H1 (cell line): Measurements from ENCODE around the gene CREB3. TPM values are rescaled to one million over a fixed set of nuclear protein-coding genes. Genes with fewer than 3 reads are reported as not detected.

Experiments
- E2F6 ChIP-seq: IDR thresholded peaks from 2 replicates; pipeline ENCODE4 v1.6.1; 2012; ENCODE audit warnings: inconsistent platforms
- EGR1 ChIP-seq: IDR thresholded peaks from 2 replicates; pipeline ENCODE4 v1.6.1; 2011; ENCODE audit warnings: low read depth, low read length, borderline replicate concordance
- HDAC2 ChIP-seq, 2 experiments: fragments of 300-600 bp in 1 of 2; sonication (generic) in 1 of 2; IDR thresholded peaks; 2 replicates each; pipeline ENCODE4 v1.6.1; 2011 to 2012; ENCODE audit warnings: low read depth in 2 of 2, low read length in 2 of 2, mild to moderate bottlenecking in 2 of 2, moderate library complexity in 2 of 2, borderline replicate concordance in 1 of 2, inconsistent platforms in 1 of 2
- JUN ChIP-seq: IDR thresholded peaks from 2 replicates; pipeline ENCODE4 v1.6.1; 2011; ENCODE audit warnings: low read depth, mild to moderate bottlenecking, improper control_type of control experiment, low read length
- polyA plus RNA-seq, 7 experiments: library from polyadenylated mRNA; depleted of rRNA in 3 of 7; stranded (reverse) in 5 of 7; unstranded in 2 of 7; fragments of >200 nt in 5 of 7; fragments of 200-250 nt in 2 of 7; gene quantifications; 1 replicate in 5 of 7; 2 replicates in 1 of 7; 4 replicates in 1 of 7; pipeline versions ENCODE4 v1.2.1 to v1.2.3, GENCODE V29; 2011 to 2013; ENCODE audit warnings: missing spikeins in 2 of 7, mixed read lengths in 2 of 7
- total RNA-seq: library from RNA; stranded (reverse); fragmentation: NEBNext Ultra II Directional; extraction: Animal tissue kit (Norgen Biotek cat#: 25700); gene quantifications from 2 replicates; pipeline ENCODE4 v1.2.1, GENCODE V29; 2021

The CREB3 gene
- total and polyA plus RNA-seq, 2 of the 8 experiments (the other 6 are each of a cell fraction or from before 2014, with no cell fraction given): 24.4 to 25.7 TPM

DNA sequence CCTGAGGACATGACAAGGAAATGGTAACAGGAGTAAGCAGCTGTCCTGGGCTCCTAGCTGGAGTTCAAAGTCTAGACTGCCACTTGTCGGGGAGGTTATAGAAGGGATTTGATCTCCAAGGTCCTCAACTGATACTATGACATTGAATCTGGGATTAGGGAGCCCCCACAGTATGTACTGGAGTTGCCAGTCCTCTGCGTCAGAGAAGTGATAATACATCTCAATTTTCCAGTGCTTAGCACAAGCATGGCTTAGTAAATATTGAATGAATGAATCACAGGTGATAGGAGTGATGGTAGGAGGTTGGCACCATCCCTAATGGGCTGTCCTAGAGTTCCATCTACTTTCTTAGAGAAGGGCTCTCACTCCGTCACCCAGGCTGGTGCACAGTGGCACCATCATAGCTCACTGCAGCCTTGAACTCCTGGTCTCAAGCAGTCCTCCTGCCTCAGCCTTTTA is 36.5 kb upstream of the CREB3 start (continued):
- TF ChIP-seq JUN (no peak), E2F6 (no peak), EGR1 (no peak), HDAC2 (IDR thresholded peaks at IDR 0.05; ENCODE audit: borderline replicate concordance in 1 of 2, low read depth in 2 of 2, low read length in 2 of 2) (no peak)
